Hypothalamus (tissue), 51 donors: Measurements from ENCODE around the gene ASXL2.
"Not testable (repeated sequence)": the region's sequence is repeated elsewhere in the genome, so short reads cannot be mapped to it uniquely, and the experiment has no call there.

Source experiments
- DNase-seq, 51 donors: peaks; one replicate each; lab custom pipeline; 2025; lab: John Stamatoyannopoulos, UW

ASXL2 gene

DNA sequence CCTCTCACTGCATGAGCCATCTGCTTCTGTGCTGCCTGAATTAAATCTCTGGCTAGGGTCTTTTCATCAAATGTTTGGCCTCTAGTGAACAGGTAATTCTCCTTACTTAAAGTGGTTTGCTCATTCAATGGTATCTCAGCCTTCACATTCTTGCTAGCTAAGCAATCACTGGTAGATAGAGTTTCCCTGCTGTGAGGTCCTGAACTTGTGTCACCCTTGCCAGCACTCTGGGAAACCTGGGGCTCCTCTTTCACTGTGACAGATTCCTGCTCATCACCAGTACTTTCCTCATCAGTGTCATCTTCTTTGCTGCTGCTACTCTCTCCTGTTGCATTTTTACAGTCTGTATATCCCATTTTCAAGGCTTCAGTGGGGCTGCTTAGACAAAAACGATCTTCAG is 135.8 kb downstream of the ASXL2 start:
- DNase-seq, result no peak

DNA sequence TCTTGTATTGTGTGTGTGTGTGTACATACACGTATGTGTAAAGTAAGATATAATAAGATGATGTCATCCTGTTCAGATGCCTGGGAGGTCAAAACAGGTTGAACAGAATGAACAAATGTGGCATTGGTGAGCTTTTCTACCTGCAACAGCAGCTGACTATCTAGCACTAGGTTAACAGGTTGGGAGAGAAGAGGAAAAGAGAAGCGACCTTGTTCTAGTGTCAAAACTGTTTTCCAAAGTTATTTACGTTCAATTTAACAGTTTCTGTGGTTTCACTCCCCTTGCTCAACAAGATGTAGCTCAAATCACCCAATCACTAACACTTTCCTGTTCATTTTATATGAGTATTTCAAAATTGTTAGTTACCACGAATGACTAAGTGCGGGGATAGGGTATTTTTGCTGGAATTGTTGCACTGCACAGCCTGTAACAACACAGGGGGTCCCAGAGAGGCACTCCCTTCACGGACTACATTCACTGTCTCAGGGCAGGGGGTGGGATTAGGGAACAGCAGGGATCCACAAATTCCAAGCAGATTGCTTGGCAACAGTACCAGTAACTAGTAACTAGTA is 137.4 kb downstream of the ASXL2 start:
- DNase-seq, result no peak

DNA sequence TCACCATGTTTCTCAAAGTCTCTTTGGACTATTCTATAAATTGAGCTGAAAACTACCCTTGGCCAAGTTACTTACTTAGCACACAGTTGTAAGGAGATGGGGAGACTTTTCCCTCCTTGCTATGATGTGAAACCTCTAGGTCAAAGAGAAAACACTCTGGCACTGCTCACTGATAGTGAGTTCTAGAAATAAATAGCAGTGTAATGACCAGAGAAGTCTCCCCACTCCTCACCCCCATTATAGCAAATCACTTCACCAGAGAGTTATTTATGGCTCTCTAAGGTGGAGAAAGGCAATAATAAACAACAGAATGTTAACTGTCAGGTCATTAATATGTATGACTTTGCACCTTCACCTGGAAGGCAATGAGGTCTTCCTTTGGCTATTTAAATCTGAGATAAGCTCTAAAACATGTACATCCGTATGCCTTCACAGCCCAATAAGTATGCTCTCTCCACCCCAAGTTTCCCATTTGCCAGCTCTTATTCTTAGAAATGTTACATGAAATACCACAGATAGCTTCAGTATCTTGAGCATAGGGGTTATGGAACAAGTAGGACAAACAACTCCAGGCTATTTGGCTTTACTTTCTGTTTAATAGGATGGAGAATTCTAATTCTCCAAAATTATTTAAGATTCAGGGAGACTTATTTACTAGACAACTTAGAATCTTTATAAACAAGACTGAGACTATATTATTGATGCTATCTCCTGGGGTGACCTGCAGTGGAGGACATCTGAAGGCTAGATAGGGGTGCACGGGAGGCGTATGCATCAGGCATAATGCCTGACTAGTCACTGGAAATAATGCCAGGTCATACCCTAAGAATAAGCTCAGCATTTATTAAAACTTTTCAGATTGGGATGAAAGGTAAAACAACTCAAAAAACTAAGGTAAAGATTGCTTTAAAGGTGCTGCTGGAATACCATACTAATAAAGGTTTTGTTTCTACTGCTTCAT is 139.6 kb downstream of the ASXL2 start:
- no peak for DNase-seq

- DNase-seq, result no peak
Measured at GRCh38 chr2:25736899-25737515, 141.3 kb downstream of the ASXL2 start.

GRCh38 chr2:25735835-25736234 is 142.5 kb downstream of the ASXL2 start:
- DNase-seq, result no peak

DNA sequence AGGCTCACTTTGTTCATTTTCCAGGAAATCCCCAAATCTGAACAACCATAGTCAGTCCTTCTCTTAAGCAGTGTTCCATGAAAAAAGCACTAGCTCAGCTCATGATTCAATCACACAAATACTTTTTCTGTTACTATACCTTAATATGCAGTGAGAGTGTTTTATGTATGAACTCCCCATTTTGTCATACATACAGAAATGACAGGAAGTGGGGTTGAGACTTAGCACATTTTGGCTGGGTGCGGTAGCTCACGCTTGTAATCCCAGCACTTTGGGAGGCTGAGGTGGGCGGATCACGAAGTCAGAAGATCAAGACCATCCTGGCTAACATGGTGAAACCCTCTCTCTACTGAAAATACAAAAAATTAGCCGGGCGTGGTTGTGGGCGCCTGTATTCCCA is 149.7 kb downstream of the ASXL2 start:
- DNase-seq, result no peak

DNA sequence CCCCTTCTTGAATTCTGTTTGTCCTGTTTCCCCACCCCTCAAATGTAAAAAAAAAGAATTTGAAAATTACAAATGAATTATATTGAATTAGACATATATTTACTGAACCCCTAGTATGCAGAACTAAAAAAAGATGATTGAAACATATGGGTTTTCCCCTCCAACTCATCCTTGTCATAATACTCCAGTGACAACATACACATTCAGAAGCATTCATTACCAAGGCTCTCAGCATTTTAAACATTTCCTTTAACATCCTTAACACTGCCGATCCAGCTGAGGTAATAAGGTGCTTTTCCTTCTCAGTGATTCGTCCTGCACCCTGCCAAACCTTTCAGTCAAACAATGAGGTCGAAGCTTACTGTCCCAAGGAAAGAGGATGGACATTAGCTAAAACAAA is 151.8 kb downstream of the ASXL2 start:
- no peak for DNase-seq

DNA sequence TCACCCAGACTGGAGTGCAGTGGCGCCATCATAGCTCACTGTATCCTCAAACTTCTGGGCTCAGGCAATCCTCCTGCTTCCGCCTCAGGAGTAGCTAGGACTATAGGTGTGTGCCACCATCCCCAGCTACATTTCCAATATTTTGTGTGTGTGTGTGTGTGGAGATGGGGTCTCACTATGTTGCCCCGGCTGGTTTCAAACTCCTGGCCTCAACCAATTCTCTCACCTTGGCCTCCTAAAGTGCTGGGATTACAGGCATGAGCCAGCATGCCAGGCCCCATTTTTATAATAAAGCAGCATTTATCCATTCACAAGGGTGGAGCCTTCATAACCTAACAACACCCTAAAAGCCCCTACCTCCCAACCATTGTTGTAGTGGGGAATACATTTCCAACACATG is 152.4 kb downstream of the ASXL2 start:
- no peak for DNase-seq

DNA sequence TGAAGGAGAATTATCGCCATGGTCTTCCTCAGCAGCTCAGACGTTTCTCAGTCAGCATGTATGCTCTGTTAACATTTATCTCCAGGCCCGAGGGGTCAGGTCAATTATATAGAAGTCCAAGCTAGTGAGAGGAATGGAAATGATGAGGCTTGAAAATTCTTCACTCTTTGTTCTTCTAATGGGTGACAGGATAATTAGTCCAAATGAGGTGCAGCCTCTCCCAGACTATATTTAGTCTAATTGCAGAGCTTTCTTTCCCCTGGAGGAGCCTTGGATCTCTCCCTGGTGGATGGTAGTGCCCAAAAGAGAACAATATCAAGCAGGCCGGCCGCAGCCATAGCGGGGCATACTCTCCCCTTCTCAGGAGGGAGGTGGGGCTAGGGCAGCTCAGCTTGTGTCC is 153.5 kb downstream of the ASXL2 start:
- DNase-seq, result no peak

- no peak for DNase-seq
Measured at GRCh38 chr2:25722224-25722623, 156.1 kb downstream of the ASXL2 start.

DNA sequence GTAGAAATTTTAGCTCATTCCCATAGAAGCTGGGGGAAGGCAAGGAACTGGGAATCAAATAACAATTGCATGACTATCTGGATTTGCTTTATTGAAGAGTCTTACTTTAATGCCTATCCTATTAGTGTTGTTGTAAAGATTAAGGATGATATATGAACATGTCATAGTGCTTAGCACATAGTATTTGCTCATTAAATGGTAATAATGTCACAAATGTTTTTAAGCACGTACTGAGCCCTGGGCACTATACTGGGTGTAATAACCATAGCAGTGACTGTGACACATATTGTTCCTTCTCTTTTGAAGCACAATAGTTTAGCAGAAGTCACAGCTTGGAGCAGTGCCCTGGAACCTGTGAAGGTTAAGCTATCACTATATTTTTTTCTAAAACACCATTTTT is 157.7 kb downstream of the ASXL2 start:
- DNase-seq, result no peak

DNA sequence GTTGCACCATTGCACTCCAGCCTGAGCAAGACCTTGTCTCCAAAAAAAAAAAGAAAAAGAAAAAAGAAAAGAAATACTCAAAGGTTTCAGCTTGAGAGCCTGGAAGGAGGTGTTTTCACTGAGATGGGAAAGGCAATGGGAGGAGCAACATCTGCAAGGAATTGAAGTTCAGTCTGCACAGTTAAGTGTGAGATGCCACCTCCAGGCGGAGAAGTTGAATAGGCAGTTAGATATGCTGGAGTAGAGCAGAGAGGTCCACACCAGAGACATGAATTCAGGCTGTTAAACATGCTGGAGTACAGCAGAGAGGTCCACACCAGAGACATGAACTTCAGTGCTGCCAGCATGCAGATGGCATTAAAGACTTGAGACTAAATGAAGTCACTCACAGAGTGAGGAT is 163.5 kb downstream of the ASXL2 start:
- DNase-seq, result no peak

DNA sequence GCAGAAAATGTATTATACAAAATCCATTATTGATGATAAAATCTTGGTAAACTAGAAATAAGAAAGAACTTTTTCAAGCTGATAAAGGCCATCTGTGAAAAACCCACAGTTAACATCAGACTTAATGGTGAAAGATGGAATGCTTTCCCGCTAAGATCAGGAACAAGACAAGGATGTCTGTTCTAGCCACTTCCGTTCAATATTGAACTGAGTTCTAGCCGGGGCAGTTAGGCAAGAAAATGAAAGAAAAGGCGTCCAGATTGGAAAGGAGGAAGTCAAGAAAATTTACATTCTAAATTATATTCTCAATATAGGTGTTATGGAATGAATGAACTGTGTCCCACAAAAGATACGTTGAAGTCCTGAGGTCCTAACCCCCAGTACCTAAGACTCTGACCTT is 165.8 kb downstream of the ASXL2 start:
- no peak for DNase-seq

DNA sequence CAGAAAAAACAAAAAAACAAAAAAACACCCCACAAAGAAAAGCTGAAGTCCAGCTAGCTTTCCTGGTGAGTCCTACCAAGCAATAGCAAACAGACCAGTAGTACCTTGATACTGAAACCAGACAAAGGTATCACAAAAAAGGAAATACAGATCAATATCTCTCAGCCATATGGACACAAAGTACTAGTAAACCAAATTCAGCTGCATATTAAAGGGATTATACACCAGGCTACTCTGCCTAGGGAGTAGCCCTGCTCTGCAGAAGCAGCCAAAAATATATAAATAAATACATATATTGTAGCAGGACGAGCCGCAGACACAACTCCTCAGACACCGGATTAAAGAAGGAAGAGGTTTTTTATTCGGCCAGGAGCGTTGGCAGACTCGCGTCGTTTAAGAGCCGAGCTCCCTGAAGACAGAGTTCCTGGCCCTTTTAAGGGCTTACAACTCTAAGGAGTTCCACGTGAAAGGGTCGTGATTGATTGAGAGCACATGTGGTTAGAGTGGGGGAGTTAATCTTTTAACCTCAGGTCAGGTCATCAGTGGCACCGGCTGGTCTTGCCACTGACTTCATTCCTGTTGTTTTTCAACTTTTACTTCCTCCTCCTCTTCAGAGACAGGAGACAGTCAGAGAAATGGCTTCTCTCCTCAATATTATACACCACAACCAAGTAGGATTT is 166.5 kb downstream of the ASXL2 start:
- peak in 3 of 51 donors; percentile 3 to 7 (median 4) for DNase-seq

GRCh38 chr2:25710750-25711149 is 167.5 kb downstream of the ASXL2 start:
- no peak for DNase-seq

DNA sequence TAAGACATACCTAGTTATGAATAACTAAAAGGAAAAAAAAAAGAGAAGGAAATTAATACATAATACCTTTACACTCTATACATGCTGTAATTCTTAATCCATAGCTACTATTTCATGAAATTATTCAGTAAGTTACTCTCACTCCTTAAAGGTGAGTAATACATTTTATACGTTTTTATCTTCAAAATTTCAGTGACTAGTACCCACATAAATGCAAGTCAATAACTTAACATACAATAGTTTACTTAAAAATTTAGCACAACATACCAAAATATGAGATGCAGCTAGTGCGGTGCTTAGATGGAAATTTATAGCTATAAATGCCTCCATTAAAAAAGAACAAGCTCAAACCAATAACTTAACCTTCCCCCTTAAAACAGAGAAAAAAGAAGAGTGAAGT is 168.9 kb downstream of the ASXL2 start:
- DNase-seq, result no peak

GRCh38 chr2:25707927-25708590 is 170.2 kb downstream of the ASXL2 start:
- DNase-seq, result no peak

- DNase-seq, result not testable (repeated sequence)
Measured at GRCh38 chr2:25705575-25705974, 172.7 kb downstream of the ASXL2 start.

- DNase-seq, result no peak
Measured at GRCh38 chr2:25701801-25702200, 176.5 kb downstream of the ASXL2 start.

DNA sequence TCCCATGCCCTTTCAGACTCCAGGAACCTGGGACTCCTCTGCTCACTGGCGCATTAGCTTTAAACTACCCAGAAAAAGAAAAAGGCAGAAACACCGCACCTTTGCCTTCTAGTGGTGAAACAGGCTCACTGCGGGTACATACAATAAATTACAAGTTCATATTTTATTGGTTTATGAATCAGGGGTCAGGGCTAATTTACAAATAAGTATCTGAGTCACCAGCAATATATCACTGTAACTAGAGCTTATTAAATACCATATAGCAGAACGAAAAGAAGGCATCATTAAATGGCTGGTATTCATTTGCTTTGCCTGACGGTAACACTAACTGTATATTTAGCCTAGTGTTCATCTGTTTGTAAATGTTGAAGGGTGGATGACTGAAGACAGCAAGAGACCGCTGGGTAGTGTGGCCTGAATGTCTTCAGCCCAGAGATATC is 178.0 kb downstream of the ASXL2 start:
- peak in 5 of 51 donors; percentile 2 to 26 (median 8) for DNase-seq

GRCh38 chr2:25699216-25699615 is 179.1 kb downstream of the ASXL2 start:
- no peak for DNase-seq
